NCI-H128 (cell line): ENCODE measurements around the gene TOMM5.

Source experiments
- DNase-seq: peaks from one replicate; lab custom pipeline; 2025; ENCODE audit not compliant: unreplicated experiment; lab: John Stamatoyannopoulos, UW

The TOMM5 gene

DNA sequence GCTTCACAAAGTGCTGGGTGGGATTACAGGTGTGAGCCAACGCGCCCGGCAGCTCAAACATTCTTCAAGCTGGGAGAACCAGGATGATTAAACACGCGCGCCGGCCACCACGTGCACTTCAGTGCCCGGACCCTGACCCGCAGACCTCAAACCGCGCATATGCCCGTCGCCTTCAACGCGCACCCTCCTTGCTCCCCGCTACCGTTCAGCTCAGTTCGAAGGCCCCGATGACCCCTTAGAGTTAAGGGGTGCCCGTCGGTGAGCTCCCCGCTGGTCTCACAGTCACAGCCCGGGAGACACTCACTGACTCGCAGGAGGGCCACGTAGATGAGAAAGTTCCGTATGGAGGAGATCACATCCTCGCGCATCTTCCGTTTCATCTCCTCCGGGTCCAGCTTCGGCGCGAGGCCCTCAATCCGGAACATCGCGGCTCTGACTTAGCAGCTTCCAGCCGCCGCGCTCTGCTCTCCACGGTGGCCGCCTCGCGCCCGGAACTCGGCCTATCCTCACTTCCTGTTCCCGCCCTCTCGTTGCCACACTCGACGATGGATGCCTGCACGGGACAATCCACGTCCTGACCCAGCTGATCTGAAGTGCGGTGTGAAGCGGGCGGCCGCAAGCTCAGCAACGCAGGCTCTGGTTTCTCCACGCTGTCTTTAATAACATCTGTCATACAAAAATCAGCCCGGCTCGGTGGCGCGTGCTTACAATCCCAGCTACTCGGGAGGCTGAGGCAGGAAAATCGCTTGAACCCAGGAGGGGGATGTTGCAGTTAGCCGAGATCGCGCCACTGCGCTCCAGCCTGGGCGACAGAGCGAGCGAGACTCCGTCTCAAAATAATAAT, at the start of gene TOMM5:
Gene TOMM5 (minus strand): TSS at position 490 of the 844 bp plus-strand sequence. CDS start 65 bp downstream, at position 425.
- peak; percentile 72 for DNase-seq

DNA sequence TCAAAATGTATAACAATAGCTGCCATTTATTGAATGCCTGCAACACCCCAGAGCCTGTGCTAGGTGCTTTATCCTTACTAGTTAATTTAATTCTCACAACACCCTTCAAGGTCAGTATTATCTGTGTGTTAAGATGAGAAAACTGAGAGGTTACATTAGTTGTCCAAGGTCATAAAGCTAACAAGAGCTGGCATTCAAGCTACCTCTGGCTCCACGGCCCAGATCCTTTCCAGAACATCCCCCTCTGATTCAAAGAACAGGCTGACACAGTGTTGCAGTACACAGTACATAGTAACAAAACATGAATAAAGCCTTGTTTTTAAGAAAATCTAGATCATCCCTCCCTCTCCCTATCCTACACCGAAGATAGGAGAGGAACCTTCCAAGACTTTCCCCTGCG, 48.9 kb upstream of the TOMM5 start:
- no peak for DNase-seq

- no peak for DNase-seq
Measured at GRCh38 chr9:37640246-37640645, 47.8 kb upstream of the TOMM5 start.

DNA sequence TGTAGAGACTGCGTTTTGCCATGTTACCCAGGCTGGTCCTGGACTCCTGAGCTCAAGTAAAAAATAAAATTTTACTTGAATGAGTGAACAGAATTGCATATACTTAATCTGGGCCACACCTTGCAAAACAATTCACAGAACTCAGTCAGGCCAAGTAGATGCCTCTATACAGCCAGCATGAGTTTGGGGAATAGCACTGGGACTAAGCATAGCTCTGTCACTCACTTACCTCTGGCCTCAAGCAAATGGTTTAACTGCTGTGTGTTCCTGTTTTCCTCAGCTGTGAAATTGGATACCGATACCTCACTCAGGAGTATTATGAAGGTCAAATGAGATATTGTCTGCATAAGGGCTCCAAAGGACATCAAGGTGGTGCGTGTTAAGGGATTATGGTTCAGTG, 47.4 kb upstream of the TOMM5 start:
- DNase-seq, result no peak

DNA sequence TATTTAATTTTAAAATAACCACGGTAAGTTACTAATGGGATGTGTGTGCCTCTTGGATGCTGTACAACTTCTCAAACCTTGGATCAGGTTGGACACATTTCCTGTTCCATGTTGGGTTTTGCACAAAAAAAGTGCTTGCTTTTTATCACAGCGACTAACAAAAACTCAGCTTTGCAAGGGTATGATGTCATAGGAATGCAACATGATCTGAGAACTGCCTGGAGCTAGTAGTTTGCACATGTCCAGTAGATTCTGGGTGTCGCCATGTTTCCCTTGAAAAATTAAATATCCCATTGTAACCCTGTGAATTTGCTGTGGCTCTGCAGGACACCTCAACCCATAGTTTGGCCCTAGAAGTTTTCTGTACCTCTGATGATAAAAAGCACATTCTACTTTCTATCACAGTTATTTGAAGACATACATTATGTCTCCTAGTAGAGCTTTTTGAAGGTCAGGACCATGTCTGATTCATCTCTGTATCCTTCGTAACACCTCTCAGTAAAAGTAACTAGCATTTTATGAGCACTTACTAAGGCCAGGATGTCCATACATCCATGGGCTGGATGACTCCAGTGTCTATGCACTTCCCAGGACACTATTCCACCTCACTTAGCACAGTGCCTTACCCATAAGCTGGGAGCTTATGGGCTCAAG, 46.8 kb upstream of the TOMM5 start:
- no peak for DNase-seq

- DNase-seq, result no peak
Measured at GRCh38 chr9:37636511-37637448, 44.4 kb upstream of the TOMM5 start.

GRCh38 chr9:37635808-37636207, 43.4 kb upstream of the TOMM5 start:
- DNase-seq, result no peak

DNA sequence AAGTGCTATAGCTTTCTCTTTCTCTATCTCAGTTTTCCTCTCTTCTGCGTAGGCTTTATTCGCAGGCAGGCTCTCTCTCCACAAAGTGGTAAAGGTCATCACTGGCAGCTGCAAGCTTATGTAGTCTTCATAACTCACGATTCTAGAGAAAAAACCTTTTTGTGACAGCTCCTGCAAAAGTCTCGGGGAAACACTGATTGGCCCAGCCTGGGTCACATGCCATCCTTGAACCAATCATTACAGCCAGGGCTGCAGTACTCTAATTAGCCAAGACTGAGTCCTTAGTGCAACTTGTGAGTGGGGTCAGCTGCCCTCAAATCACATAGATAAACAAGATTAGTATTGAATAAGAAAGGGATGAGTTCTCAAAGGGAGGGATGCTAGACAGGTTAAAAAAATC, 40.1 kb upstream of the TOMM5 start:
- no peak for DNase-seq

- DNase-seq, result no peak
Measured at GRCh38 chr9:37626708-37627292, 34.4 kb upstream of the TOMM5 start.

DNA sequence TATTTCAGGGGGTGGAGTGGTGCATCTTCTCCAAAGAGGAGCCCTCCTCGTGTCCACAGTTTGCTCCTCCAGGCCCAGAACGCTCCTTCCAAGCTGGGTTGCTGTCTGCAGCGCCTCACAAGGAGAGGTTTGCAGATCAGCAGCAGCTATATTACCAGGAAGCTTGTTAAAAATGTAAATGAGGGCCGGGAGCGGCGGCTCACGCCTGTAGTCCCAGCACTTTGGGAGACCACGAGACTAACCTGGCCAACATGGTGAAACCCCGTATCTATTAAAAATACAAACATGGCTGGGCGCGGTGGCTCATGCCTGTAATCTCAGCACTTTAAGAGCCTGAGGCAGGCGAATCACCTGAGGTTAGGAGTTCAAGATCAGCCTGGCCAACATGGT, 33.4 kb upstream of the TOMM5 start:
- DNase-seq, result no peak

DNA sequence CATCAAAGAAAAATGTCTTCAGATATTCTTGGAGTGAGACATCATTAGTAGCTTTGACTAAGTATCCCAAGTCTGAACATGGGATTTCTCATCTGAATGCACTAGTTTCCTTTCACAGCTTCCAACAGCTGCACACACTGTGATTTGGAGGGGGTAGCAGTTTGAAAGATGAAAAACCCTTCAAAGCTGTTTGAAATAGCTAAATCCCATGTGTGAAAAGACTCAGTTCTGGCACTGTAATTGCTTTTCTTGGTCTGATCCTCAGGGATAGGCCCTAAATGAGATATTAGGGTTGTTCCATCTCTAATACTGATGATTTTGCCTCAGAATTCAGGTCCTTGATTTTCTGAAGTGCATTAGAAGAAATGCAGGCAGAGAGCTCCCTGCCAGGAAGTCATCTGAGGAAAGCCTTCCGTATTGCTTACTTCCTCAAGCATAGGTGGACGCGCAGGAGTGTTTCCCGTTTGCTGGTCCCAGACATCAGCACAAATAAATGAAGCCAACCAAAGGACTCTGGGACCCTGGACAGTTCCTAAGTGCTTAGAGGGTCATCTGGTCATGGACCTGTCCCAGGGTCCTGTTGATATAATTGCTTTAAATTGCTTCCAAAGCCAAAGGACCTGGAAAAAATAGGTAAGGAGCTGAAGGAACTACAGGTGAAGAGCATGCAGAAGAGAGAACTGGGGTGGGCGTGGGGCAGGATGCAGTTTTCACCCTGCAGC, 32.8 kb upstream of the TOMM5 start:
- no peak for DNase-seq

DNA sequence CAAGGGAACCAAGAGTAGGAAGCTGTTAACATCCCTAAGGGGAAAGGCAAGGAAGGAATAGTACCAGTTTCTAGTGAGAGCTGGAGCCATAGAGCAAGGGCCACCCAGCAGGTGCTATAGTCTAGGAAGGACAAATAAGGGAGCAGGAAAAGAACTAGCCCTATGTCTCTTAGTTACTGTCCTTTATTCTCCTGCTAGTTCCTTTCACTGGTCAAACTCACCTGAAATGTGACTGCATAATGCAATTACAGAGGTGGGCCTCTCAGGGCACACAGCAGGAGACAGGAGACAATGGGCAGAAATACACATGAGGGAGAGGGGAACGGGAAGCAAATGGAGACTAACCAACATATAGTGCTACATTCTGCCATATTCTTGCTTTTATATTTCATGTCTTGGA, 31.7 kb upstream of the TOMM5 start:
- no peak for DNase-seq

DNA sequence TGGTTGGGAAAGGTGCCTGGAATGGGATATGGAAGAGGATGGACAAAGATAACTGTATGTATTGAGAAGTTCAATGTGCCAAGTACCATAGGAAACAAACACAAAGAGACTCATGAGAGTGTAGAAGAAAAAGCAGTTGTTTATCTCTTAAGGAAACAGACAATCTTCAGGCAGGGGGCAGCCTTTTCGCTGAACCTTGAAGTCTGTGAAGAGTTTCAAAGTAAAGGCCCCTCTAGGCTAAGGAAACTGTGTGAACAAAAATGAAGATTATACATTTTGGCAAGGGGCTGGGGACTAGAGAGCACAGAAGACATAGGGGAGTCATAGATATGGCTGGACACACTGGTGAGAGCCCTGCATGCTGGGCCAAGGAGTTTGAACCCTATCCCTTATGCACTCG, 30.9 kb upstream of the TOMM5 start:
- no peak for DNase-seq

- DNase-seq, result no peak
Measured at GRCh38 chr9:37622462-37622861, 30.1 kb upstream of the TOMM5 start.

DNA sequence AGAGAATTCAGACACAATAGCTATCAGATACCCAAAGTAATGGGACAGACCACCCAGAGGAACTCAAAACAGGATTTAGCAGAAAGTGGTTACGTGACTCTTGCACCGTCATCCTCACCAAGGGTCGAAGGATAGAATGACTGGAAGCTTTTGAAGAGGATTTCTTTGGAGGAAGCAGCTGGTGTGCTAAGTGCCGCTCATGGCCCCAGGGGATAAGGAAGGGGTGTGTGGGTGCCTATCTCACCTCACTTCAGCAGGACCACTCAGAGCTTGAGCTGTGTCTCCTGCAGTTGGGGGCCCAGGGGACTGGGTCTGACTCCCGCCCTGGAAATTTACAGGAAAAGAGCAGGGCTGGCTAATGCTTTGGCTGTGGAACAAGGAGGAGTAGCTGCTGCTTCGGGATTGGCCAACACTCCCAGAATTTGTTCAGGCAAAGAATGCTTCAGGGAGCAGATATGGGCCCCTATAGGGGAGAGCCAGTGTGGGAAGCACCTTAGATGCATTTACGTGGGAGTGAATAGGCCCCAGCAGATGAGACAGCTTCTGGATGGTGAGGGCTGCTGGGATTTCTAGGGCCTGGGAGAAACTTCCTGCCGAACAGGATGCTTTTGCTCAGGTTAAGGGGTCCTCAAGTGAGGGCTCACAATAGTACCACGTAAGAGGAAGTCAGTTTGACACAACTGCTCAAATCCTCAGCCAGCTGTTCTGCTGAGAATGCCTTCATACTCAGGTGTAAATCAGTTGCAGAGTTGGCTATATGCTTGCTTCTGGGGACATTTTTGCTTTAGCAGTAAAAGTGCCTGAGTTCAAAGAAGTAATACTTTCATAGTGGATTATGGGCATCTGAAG, 29.1 kb upstream of the TOMM5 start:
- no peak for DNase-seq

GRCh38 chr9:37620396-37620795, 28.0 kb upstream of the TOMM5 start:
- DNase-seq, result no peak

DNA sequence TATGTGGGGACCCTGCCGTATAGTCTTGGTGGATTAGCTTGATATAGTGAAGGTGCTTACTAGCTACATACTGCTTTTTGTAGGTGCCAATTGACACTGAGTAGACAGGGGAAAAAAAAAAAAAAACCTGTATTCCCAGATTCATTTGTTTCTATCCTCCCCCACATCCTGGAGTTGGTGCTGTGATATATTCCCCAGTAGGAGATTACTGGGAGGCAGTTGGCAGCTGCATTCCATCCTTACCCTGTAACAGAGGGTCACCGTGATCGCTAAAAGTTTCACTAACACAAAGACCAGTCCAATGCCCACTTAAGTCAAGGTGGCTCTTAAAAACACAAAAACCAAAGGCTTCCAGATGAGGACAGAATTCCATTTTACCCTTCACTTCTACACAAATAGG, 27.4 kb upstream of the TOMM5 start:
- no peak for DNase-seq

GRCh38 chr9:37618817-37619216, 26.4 kb upstream of the TOMM5 start:
- DNase-seq, result no peak

GRCh38 chr9:37617832-37618231, 25.4 kb upstream of the TOMM5 start:
- no peak for DNase-seq

- DNase-seq, result no peak
Measured at GRCh38 chr9:37617161-37617560, 24.8 kb upstream of the TOMM5 start.
